Small intestine (tissue), 7 donors: ENCODE data around the gene GNB1L. TPM values are rescaled to one million over a fixed set of nuclear protein-coding genes. Genes with fewer than 3 reads are reported as not detected.

Source experiments
- DNase-seq, 2 donors: peaks; one replicate each; pipeline versions ENCODE4 v3.0.0 to v3.0.0-alpha.2; 2013
- FAIRE-seq: peaks from 2 replicates; lab custom pipeline; 2012; peaks lifted over from hg19 to GRCh38; lab: Jason Lieb, UNC
- H3K27ac ChIP-seq, 3 donors: one replicate each; pipeline ENCODE4 v1.5.1; 2013; ENCODE audit warnings: low read length in 2 of 3, mild to moderate bottlenecking in 2 of 3, control low read depth in 1 of 3, inconsistent platforms in 1 of 3, low read depth in 1 of 3, moderate library complexity in 1 of 3
- H3K27me3 ChIP-seq, 3 donors: one replicate each; pipeline ENCODE4 v1.6.1; 2013; ENCODE audit warnings: low read length in 3 of 3, inconsistent platforms in 1 of 3; ENCODE audit not compliant: control insufficient read depth in 3 of 3, insufficient read depth in 3 of 3
- H3K36me3 ChIP-seq, 3 donors: one replicate each; pipeline ENCODE4 v1.6.1; 2013; ENCODE audit warnings: low read length in 3 of 3, inconsistent platforms in 1 of 3, low read depth in 1 of 3, mild to moderate bottlenecking in 1 of 3, moderate library complexity in 1 of 3; ENCODE audit not compliant: control insufficient read depth in 3 of 3, insufficient read depth in 2 of 3
- H3K4me1 ChIP-seq, 3 donors: one replicate each; pipeline ENCODE4 v1.6.1; 2013; ENCODE audit warnings: low read length in 2 of 3, inconsistent platforms in 1 of 3, low read depth in 1 of 3, mild to moderate bottlenecking in 1 of 3, moderate library complexity in 1 of 3; ENCODE audit not compliant: control insufficient read depth in 3 of 3, insufficient read depth in 2 of 3
- H3K4me3 ChIP-seq, 3 donors: one replicate each; pipeline ENCODE4 v1.5.1; 2013; ENCODE audit warnings: low read length in 3 of 3, control low read depth in 1 of 3, inconsistent platforms in 1 of 3, low read depth in 1 of 3, mild to moderate bottlenecking in 1 of 3, moderate library complexity in 1 of 3
- H3K9me3 ChIP-seq, 2 donors: one replicate each; pipeline ENCODE4 v1.6.1; 2013; ENCODE audit warnings: low read depth in 1 of 2, low read length in 1 of 2; ENCODE audit not compliant: control insufficient read depth in 2 of 2, insufficient read depth in 1 of 2
- WGBS, 3 donors: extraction: QIAGEN DNeasy Blood & Tissue Kit; methylation state at CpG; one replicate each; pipeline ENCODE4 v1.1.7; 2013; 5-methylcytosine and 5-hydroxymethylcytosine counted together
- polyA plus RNA-seq, 4 donors: library from polyadenylated mRNA; stranded (reverse) in 3 of 4; unstranded in 1 of 4; fragments of 200-250 nt in 3 of 4; fragments of 120-200 nt in 1 of 4; gene quantifications; one replicate each; pipeline versions ENCODE4 v1.2.1 to v1.2.3, GENCODE V29; 2013
- donor health status: healthy with polysubstance abuse.
- donor health status: control.
- donor health status: control.
- donor health status: Bipolar disorder and iron deficiency.
- donor health status: healthy.

The GNB1L gene
- polyA plus RNA-seq, 4 donors, result 4.0 to 18.9 (median 9.8) TPM

DNA sequence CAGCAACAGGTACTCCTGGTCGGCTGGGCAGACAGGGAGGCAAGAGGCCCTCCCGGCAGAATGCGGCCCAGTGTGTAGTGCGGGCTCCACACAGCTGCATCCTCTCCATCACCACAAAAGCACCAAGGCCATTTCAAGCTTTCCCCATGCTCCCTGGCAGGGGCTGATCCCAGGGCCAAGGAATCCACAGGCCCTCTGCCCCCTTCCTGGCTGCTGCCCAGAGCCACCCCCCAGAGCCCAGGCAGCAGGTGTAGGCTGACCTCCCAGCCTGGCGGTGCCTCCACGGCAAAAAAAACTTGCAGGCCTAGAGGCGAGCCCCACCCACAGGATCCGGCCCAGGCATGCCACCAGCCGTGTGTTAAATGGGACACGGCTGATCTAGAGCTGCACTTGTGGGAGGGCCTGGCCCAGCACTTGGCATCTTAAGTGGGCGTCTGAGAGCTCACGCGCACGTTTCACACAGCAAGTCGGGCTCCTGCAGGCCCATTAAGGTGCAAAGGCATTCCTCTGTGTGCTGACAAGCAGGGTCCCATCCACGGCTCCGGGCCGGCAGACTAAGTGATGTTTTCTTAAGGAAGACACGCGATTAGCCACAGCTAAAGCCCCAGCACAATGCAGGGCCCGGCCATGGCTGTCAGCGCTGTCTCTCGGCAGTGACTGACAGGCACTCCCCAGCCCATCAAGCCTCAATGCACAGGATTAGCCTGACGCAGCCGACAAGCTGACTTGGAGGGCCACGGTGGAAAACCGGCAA, 19.8 kb upstream of the GNB1L start:
- Histone ChIP-seq H3K9me3 (no peaks in the 10 kb centered on the region), H3K27me3 (no peaks in the 10 kb centered on the region), H3K27ac (no peak overlapping the region)

DNA sequence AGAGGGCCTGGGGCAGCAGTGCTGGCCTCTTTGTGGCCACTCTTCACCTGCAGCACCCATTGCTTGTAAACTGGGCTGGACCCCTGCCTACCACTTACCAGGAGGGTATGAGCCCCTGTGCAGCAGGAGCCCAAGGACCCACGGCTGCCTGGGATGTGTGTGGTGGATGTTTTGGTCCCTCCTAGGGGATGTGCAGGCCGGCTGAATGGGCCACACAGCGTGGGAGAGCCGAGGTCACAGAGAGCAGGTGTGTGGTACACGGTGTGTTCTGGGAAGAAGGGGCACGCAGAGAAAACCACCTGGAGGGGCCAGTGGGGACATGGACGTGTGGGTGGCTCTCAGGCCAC, 19.3 kb upstream of the GNB1L start:
- no peak for DNase-seq

More for the DNA sequence above, 19.8 kb upstream of the GNB1L start:
- 38 to 65% (median 54%) methylated on average over 27 of the region's 27 CpGs for WGBS, 3 donors
- DNase-seq (peak in 1 of 2 donors; percentile 35), FAIRE-seq (no peak)
- Histone ChIP-seq H3K4me1 (no peaks in the 10 kb centered on the region), H3K36me3 (peaks cover 0 to 45% (median 0%) of the 10 kb centered on the region in 3 donors), H3K4me3 (no peak overlapping the region)

GRCh38 chr22:19873138-19873959, 18.7 kb upstream of the GNB1L start:
- H3K9me3 ChIP-seq, result no peaks in the 10 kb centered on the region
- H3K4me3 ChIP-seq, result no peak overlapping the region
- H3K36me3 ChIP-seq, result peaks cover 0 to 37% (median 0%) of the 10 kb centered on the region in 3 donors
- H3K27ac ChIP-seq, result no peak overlapping the region
- 27 to 66% (median 33%) methylated on average over 26 to 27 of the region's 27 CpGs for WGBS, 3 donors
- no peaks in the 10 kb centered on the region for H3K27me3 ChIP-seq
- FAIRE-seq (no peak), DNase-seq (peak; percentile 76 to 78)
- no peaks in the 10 kb centered on the region for H3K4me1 ChIP-seq

More for the DNA sequence above, 19.3 kb upstream of the GNB1L start:
- H3K27ac ChIP-seq, result no peak overlapping the region
- H3K9me3 ChIP-seq, result no peaks in the 10 kb centered on the region
- H3K4me1 ChIP-seq, result no peaks in the 10 kb centered on the region
- 37 to 65% (median 49%) methylated on average over 7 of the region's 7 CpGs for WGBS, 3 donors
- FAIRE-seq, result no peak
- H3K36me3 ChIP-seq, result peaks cover 0 to 41% (median 0%) of the 10 kb centered on the region in 3 donors
- H3K4me3 ChIP-seq, result no peak overlapping the region
- H3K27me3 ChIP-seq, result no peaks in the 10 kb centered on the region

GRCh38 chr22:19872779-19873137, 18.1 kb upstream of the GNB1L start:
- H3K9me3 ChIP-seq, result no peaks in the 10 kb centered on the region
- FAIRE-seq (no peak), DNase-seq (peak in 1 of 2 donors; percentile 32)
- WGBS, 3 donors, result 15 to 50% (median 27%) methylated on average over 7 of the region's 7 CpGs
- H3K4me1 ChIP-seq, result no peaks in the 10 kb centered on the region
- no peak overlapping the region for H3K27ac ChIP-seq
- no peaks in the 10 kb centered on the region for H3K27me3 ChIP-seq
- no peak overlapping the region for H3K4me3 ChIP-seq
- peaks cover 0 to 31% (median 0%) of the 10 kb centered on the region in 3 donors for H3K36me3 ChIP-seq

DNA sequence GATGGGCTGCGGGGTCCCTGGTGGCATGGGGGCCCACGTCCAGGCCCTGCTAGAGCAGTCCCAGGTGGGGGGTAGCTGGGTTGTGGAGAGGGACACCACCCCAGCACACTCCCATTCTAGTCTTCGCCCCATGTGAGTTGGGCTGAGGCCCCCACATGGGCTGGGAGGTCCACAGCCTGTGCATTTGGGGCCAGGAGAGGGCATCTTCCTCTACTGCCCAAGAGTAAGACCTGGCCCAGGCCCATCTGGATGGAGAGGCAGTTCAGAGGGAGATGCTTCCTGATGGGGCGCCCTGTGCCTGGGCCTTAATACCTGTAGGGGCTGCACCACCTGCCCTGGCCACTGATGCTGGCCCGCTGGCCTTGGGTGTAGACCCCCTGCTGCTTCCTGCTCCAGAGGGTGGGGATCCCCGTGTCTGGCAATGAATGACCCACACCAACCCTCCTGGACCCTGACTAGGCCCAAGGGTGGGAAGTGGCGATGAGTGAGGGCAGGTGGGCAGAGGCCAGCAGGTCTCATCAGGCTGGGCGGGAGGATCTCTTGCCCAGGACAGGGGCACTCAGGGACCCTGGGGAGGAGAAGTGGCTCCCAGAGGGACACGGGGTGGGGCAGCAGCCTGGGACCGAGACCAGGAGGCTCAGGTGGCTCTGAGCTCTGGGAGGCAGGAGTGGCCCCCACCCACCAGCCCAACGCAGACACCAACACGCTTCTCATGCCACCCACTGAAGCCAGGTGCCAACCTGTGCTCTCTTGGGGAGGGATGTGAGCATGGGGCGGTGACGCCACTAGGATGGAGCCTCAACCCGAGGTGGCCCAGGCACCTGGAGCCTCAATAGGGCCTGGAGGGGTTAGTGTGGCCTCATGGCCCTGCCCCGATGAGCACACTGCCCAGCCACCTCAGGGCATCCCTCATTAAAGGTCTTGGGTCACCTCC, 17.4 kb upstream of the GNB1L start:
- no peak overlapping the region for H3K27ac ChIP-seq
- FAIRE-seq (no peak), DNase-seq (no peak)
- no peak overlapping the region for H3K4me3 ChIP-seq
- peaks cover 0 to 25% (median 0%) of the 10 kb centered on the region in 3 donors for H3K36me3 ChIP-seq
- H3K4me1 ChIP-seq, result no peaks in the 10 kb centered on the region
- 71 to 83% (median 80%) methylated on average over 16 of the region's 16 CpGs for WGBS, 3 donors
- H3K27me3 ChIP-seq, result no peaks in the 10 kb centered on the region
- H3K9me3 ChIP-seq, result no peaks in the 10 kb centered on the region

- H3K4me1 ChIP-seq, result no peaks in the 10 kb centered on the region
- H3K9me3 ChIP-seq, result no peaks in the 10 kb centered on the region
- FAIRE-seq (no peak), DNase-seq (no peak)
- 74 to 81% (median 75%) methylated on average over 19 of the region's 19 CpGs for WGBS, 3 donors
- H3K36me3 ChIP-seq, result peaks cover 0 to 20% (median 0%) of the 10 kb centered on the region in 3 donors
- H3K27ac ChIP-seq, result no peak overlapping the region
- no peak overlapping the region for H3K4me3 ChIP-seq
- no peaks in the 10 kb centered on the region for H3K27me3 ChIP-seq
Observed at GRCh38 chr22:19871023-19871844, 16.6 kb upstream of the GNB1L start.

- no peaks in the 10 kb centered on the region for H3K27me3 ChIP-seq
- peaks cover 0 to 14% (median 0%) of the 10 kb centered on the region in 3 donors for H3K36me3 ChIP-seq
- DNase-seq, result no peak
- no peak overlapping the region for H3K27ac ChIP-seq
- no peaks in the 10 kb centered on the region for H3K4me1 ChIP-seq
- H3K9me3 ChIP-seq, result no peaks in the 10 kb centered on the region
- no peak overlapping the region for H3K4me3 ChIP-seq
- 74 to 84% (median 75%) methylated on average over 29 to 30 of the region's 30 CpGs for WGBS, 3 donors
- FAIRE-seq, result no peak
Observed at GRCh38 chr22:19870153-19871022, 15.7 kb upstream of the GNB1L start.
